Hepatocyte (in vitro differentiated cells): ENCODE measurements around the gene PARP8.

Source experiments
- EZH2 ChIP-seq: fragments of 200-600 bp; sonication (generic); IDR thresholded peaks from 2 replicates; pipeline ENCODE4 v1.6.1; 2016; ENCODE audit warnings: antibody characterized with exemption, mild to moderate bottlenecking, borderline replicate concordance
- EZH2phosphoT487 ChIP-seq: fragments of 200-600 bp; sonication (generic); IDR thresholded peaks from one replicate; pipeline ENCODE4 v1.6.1; 2018; ENCODE audit warnings: antibody characterized with exemption, mild to moderate bottlenecking, low read depth, moderate library complexity; ENCODE audit not compliant: unreplicated experiment, severe bottlenecking
- TF ChIP-seq, protein P1 (sequence below): fragments of 200-600 bp; sonication (generic); IDR thresholded peaks from 2 replicates; pipeline ENCODE4 v1.5.1; 2016; ENCODE audit warnings: antibody characterized with exemption, mild to moderate bottlenecking; ENCODE audit not compliant: poor library complexity

- TF ChIP-seq, protein P1, sequence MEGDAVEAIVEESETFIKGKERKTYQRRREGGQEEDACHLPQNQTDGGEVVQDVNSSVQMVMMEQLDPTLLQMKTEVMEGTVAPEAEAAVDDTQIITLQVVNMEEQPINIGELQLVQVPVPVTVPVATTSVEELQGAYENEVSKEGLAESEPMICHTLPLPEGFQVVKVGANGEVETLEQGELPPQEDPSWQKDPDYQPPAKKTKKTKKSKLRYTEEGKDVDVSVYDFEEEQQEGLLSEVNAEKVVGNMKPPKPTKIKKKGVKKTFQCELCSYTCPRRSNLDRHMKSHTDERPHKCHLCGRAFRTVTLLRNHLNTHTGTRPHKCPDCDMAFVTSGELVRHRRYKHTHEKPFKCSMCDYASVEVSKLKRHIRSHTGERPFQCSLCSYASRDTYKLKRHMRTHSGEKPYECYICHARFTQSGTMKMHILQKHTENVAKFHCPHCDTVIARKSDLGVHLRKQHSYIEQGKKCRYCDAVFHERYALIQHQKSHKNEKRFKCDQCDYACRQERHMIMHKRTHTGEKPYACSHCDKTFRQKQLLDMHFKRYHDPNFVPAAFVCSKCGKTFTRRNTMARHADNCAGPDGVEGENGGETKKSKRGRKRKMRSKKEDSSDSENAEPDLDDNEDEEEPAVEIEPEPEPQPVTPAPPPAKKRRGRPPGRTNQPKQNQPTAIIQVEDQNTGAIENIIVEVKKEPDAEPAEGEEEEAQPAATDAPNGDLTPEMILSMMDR: no peak
- no peak for TF ChIP-seq EZH2phosphoT487
- TF ChIP-seq EZH2: no peak
These were observed 156.3 kb downstream of the PARP8 start for GRCh38 chr5:50822761-50823160.
